ENCODE measurements around the gene MAN1C1. TPM values are rescaled to one million over a fixed set of nuclear protein-coding genes. Genes with fewer than 3 reads are reported as not detected.

The MAN1C1 gene
- total RNA-seq, 1 experiment from 2014 or later: 0.11 TPM

GRCh38 chr1:25802915-25803314 lies 186.3 kb downstream of the MAN1C1 start:
- peaks cover 6% of the 10 kb centered on the region; the same call in 1 of the 2 replicates for H3K79me2 ChIP-seq (ENCODE audit: low read length)
- no peak overlapping the region for H2AFZ ChIP-seq (ENCODE audit: low read length)
- H3K4me2 ChIP-seq (ENCODE audit: low read length): no peak overlapping the region
- TSS peak; percentile 35 for BruUV-seq (replicated peaks)
- no peak overlapping the region for H3K4me3 ChIP-seq (ENCODE audit: low read length)
- no peaks in the 10 kb centered on the region for H3K9me2 ChIP-seq (replicated peaks; ENCODE audit: low read length)
- ChIA-PET CTCF (no interaction called here), POLR2A (ENCODE audit: unreplicated experiment) (no interaction called here)
- H4K20me1 ChIP-seq (ENCODE audit: low read length): no peaks in the 10 kb centered on the region
- peaks cover 8% of the 10 kb centered on the region; the same call in 1 of the 2 replicates for H3K4me1 ChIP-seq (ENCODE audit: insufficient read depth, low read length)
- no peak overlapping the region for H3K9ac ChIP-seq (ENCODE audit: low read length)
- no peaks in the 10 kb centered on the region for H3K36me3 ChIP-seq (ENCODE audit: low read depth, low read length)
- DNase-seq (no peak), ATAC-seq (no peak)
- no peaks in the 10 kb centered on the region for H3K9me3 ChIP-seq (ENCODE audit: low read length)
- TF ChIP-seq EZH2phosphoT487 (IDR thresholded peaks at IDR 0.05; ENCODE audit: borderline replicate concordance, low read length) (no peak), EZH2 (IDR thresholded peaks at IDR 0.05; ENCODE audit: low read length, unreplicated experiment) (no peak)
- TF ChIP-seq, protein P1, sequence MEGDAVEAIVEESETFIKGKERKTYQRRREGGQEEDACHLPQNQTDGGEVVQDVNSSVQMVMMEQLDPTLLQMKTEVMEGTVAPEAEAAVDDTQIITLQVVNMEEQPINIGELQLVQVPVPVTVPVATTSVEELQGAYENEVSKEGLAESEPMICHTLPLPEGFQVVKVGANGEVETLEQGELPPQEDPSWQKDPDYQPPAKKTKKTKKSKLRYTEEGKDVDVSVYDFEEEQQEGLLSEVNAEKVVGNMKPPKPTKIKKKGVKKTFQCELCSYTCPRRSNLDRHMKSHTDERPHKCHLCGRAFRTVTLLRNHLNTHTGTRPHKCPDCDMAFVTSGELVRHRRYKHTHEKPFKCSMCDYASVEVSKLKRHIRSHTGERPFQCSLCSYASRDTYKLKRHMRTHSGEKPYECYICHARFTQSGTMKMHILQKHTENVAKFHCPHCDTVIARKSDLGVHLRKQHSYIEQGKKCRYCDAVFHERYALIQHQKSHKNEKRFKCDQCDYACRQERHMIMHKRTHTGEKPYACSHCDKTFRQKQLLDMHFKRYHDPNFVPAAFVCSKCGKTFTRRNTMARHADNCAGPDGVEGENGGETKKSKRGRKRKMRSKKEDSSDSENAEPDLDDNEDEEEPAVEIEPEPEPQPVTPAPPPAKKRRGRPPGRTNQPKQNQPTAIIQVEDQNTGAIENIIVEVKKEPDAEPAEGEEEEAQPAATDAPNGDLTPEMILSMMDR (conservative IDR thresholded peaks at IDR 0.05; ENCODE audit: low read depth, low read length): no peak
- no peaks in the 10 kb centered on the region for H3F3A ChIP-seq (ENCODE audit: low read length, unreplicated experiment)
- no peaks in the 10 kb centered on the region for H3K27me3 ChIP-seq (ENCODE audit: low read length)
- intact Hi-C loops (cut with micrococcal nuclease): no loop called here
- no peak overlapping the region for H3K27ac ChIP-seq (ENCODE audit: low read length)

DNA sequence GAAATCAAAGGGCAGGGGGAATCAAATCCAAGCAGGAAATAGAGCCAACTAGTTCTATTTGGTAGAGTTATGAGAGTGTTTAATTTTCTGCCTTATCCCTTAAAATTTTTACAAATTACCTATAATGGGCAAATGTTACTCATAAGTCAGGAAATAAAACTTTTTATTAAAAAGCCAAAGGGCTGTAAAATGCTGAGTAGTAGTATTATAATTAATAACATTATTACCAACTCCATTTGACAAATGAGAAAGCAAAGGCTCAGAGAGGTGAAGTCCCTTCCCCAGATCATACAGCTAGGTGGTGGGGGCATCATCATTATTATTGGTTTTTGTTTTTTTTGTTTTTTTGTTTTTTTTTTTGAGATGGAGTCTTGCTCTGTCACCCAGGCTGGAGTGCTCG lies 186.8 kb downstream of the MAN1C1 start:
- no peaks in the 10 kb centered on the region for H3K9me2 ChIP-seq (replicated peaks; ENCODE audit: low read length)
- no peak overlapping the region for H3K4me3 ChIP-seq (ENCODE audit: low read length)
- no peaks in the 10 kb centered on the region for H3F3A ChIP-seq (ENCODE audit: low read length, unreplicated experiment)
- H3K4me2 ChIP-seq (ENCODE audit: low read length): no peak overlapping the region
- no peaks in the 10 kb centered on the region for H3K9me3 ChIP-seq (ENCODE audit: low read length)
- BruUV-seq (replicated peaks): no TSS peak
- no peaks in the 10 kb centered on the region for H3K36me3 ChIP-seq (ENCODE audit: low read depth, low read length)
- H2AFZ ChIP-seq (ENCODE audit: low read length): no peak overlapping the region
- intact Hi-C loops (cut with micrococcal nuclease): no loop called here
- ATAC-seq (no peak), DNase-seq (no peak)
- H3K27me3 ChIP-seq (ENCODE audit: low read length): no peaks in the 10 kb centered on the region
- CTCF ChIA-PET: no interaction called here
- H3K79me2 ChIP-seq (ENCODE audit: low read length): peaks cover 6% of the 10 kb centered on the region; the same call in 1 of the 2 replicates
- H3K27ac ChIP-seq (ENCODE audit: low read length): no peak overlapping the region
- POLR2A ChIA-PET (ENCODE audit: unreplicated experiment): no interaction called here
- no peaks in the 10 kb centered on the region for H4K20me1 ChIP-seq (ENCODE audit: low read length)
- H3K4me1 ChIP-seq (ENCODE audit: insufficient read depth, low read length): peaks cover 8% of the 10 kb centered on the region; the same call in 1 of the 2 replicates
- no peak for TF ChIP-seq EZH2phosphoT487 (IDR thresholded peaks at IDR 0.05; ENCODE audit: borderline replicate concordance, low read length)
- no peak for TF ChIP-seq EZH2 (IDR thresholded peaks at IDR 0.05; ENCODE audit: low read length, unreplicated experiment)
- TF ChIP-seq, protein P1 (conservative IDR thresholded peaks at IDR 0.05; ENCODE audit: low read depth, low read length): no peak
- no peak overlapping the region for H3K9ac ChIP-seq (ENCODE audit: low read length)

DNA sequence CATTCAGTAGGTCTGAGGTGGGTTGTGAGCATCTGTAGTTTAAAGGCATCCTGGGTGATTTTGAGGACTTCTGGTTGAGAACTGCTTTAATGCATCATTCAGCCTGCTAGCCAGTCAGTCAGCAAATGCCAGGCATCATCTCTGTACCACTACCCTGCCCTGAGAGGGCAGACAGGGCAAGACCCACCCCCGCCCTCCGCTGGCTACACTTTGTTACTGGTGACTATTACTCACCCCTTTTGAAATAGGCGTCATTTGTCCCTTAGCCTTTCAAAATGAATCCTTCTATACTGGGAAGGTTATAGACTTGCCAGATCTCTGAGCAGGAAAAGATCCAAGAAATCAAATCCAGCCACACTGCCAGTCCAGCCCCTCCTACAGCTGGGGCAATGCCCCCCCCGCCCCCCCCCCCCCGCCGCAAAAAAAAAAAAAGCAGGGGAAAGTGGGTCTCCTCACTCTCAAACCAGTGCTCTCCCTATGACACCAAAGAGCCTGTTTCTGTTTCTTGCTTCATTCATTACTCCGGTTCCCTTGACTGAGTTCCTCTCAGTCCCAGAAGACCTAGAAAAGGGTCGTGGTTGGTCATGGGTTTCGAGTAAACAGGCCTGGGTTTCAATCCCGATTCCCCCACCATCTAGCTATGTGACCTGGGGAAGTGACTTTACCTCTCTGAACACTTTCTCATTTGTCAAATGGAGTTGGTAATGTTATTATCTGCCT lies 187.8 kb downstream of the MAN1C1 start:
- POLR2A ChIA-PET (ENCODE audit: unreplicated experiment): no interaction called here

More for the DNA sequence above, 187.8 kb downstream of the MAN1C1 start:
- Histone ChIP-seq H3K9ac (ENCODE audit: low read length) (no peak overlapping the region), H3K27me3 (ENCODE audit: low read length) (no peaks in the 10 kb centered on the region), H3K27ac (ENCODE audit: low read length) (no peak overlapping the region), H3K9me2 (replicated peaks; ENCODE audit: low read length) (no peaks in the 10 kb centered on the region), H3F3A (ENCODE audit: low read length, unreplicated experiment) (no peaks in the 10 kb centered on the region), H4K20me1 (ENCODE audit: low read length) (no peaks in the 10 kb centered on the region), H3K4me1 (ENCODE audit: insufficient read depth, low read length) (peaks cover 8% of the 10 kb centered on the region; the same call in 1 of the 2 replicates), H3K4me2 (ENCODE audit: low read length) (no peak overlapping the region), H3K79me2 (ENCODE audit: low read length) (peaks cover 6% of the 10 kb centered on the region; the same call in 1 of the 2 replicates), H3K36me3 (ENCODE audit: low read depth, low read length) (no peaks in the 10 kb centered on the region), H3K4me3 (ENCODE audit: low read length) (no peak overlapping the region), H2AFZ (ENCODE audit: low read length) (no peak overlapping the region), H3K9me3 (ENCODE audit: low read length) (no peaks in the 10 kb centered on the region)
- no peak for ATAC-seq
- intact Hi-C loops (cut with micrococcal nuclease): no loop called here
- no TSS peak for BruUV-seq (replicated peaks)
- TF ChIP-seq, protein P1 (conservative IDR thresholded peaks at IDR 0.05; ENCODE audit: low read depth, low read length): no peak
- TF ChIP-seq EZH2 (IDR thresholded peaks at IDR 0.05; ENCODE audit: low read length, unreplicated experiment): no peak
- TF ChIP-seq EZH2phosphoT487 (IDR thresholded peaks at IDR 0.05; ENCODE audit: borderline replicate concordance, low read length): no peak
- no peak for DNase-seq
- CTCF ChIA-PET: no interaction called here
